AG04449 (cell line): ENCODE data around the gene JAZF1.

Experiments
- CTCF ChIA-PET: fragments of 350-600 bp; formaldehyde crosslinking; extraction: SDS; loops from one replicate; lab custom pipeline; 2021; ENCODE audit warnings: antibody characterized with exemption; lab: Yijun Ruan, JAX
- POLR2A ChIA-PET: fragments of 400-600, 350-600 bp; formaldehyde crosslinking; extraction: SDS; loops from one replicate; lab custom pipeline; 2020; ENCODE audit warnings: antibody characterized with exemption, inconsistent platforms; lab: Yijun Ruan, JAX
- DNase-seq: peaks from one replicate; pipeline ENCODE4 v3.0.0-alpha.2; 2010; ENCODE audit warnings: low read depth, low spot score
- H3K4me3 ChIP-seq: 2 replicates; pipeline ENCODE4 v1.5.1; 2011; ENCODE audit warnings: low read depth, mild to moderate bottlenecking, control low read depth, low read length
- TF ChIP-seq, protein P1 (sequence below): IDR thresholded peaks from one replicate; pipeline ENCODE4 v1.5.1; 2011; ENCODE audit warnings: mild to moderate bottlenecking, moderate library complexity, low read length, control low read depth, inconsistent platforms; ENCODE audit not compliant: insufficient read depth; ENCODE audit errors: missing control alignments

JAZF1 gene

GRCh38 chr7:28123752-28124151 is 56.8 kb downstream of the JAZF1 start:
- DNase-seq: no peak
- H3K4me3 ChIP-seq: no peak overlapping the region
- TF ChIP-seq, protein P1, sequence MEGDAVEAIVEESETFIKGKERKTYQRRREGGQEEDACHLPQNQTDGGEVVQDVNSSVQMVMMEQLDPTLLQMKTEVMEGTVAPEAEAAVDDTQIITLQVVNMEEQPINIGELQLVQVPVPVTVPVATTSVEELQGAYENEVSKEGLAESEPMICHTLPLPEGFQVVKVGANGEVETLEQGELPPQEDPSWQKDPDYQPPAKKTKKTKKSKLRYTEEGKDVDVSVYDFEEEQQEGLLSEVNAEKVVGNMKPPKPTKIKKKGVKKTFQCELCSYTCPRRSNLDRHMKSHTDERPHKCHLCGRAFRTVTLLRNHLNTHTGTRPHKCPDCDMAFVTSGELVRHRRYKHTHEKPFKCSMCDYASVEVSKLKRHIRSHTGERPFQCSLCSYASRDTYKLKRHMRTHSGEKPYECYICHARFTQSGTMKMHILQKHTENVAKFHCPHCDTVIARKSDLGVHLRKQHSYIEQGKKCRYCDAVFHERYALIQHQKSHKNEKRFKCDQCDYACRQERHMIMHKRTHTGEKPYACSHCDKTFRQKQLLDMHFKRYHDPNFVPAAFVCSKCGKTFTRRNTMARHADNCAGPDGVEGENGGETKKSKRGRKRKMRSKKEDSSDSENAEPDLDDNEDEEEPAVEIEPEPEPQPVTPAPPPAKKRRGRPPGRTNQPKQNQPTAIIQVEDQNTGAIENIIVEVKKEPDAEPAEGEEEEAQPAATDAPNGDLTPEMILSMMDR: no peak
- ChIA-PET POLR2A (no interaction called here), CTCF (interaction anchor here (1.0 kb wide), 1 partner anchor 103 kb away, joined by 3 read pairs; no protein-coding TSS in a partner anchor)

DNA sequence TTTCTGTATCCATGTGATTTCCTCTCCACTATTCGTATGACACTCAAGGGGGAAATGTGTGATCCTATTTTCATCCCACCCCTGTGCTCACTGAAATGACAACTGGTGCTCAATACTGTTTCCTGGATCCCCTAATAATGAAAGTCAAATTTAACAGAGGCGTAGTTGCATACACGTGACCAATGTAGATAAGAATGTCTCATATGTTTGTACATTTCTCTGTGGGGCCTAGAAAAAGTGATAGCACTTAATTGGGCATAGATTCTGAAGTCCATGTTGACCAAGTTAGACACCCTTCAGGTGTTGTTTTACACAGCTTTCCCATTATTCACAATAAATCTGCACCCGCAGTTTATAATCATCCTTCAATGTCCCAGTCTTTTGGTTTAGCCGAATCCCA is 59.1 kb downstream of the JAZF1 start:
- H3K4me3 ChIP-seq: no peak overlapping the region
- no peak for DNase-seq
- TF ChIP-seq, protein P1: no peak
- CTCF ChIA-PET: interaction anchor here (0.9 to 1.6 kb wide), 4 partner anchors 10 to 60 kb away, joined by 3 to 6 read pairs (median 4); no protein-coding TSS in a partner anchor
- POLR2A ChIA-PET: no interaction called here

GRCh38 chr7:28116041-28116440 is 64.6 kb downstream of the JAZF1 start:
- DNase-seq: no peak
- TF ChIP-seq, protein P1: no peak
- no peak overlapping the region for H3K4me3 ChIP-seq
- ChIA-PET CTCF (interaction anchor here (3.5 kb wide), 1 partner anchor 20 kb away, joined by 14 read pairs; no protein-coding TSS in a partner anchor), POLR2A (no interaction called here)

DNA sequence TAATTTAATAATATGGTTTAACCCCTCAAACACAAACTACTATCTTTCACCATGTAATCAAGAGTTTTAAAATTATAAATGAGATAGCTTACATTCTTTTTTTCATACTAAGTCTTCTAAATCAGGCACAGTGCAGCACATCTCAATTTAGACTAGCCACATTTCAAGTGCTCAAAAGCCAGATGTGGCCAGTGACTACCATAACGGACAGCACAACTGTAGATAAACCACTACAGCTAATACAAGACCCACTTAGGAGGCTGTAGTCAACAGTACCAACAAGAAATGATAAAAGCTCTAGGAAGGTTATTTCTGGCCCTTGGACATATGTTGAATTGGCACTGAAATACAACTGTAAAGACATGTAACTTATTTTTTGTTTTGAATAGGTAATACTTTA is 65.3 kb downstream of the JAZF1 start:
- TF ChIP-seq, protein P1: no peak
- CTCF ChIA-PET: interaction anchor here (3.5 kb wide), 1 partner anchor 19 kb away, joined by 14 read pairs; no protein-coding TSS in a partner anchor
- H3K4me3 ChIP-seq: no peak overlapping the region
- no peak for DNase-seq
- POLR2A ChIA-PET: no interaction called here

- POLR2A ChIA-PET: no interaction called here
- CTCF ChIA-PET: interaction anchor here (1.1 to 3.5 kb wide), 2 partner anchors 12 to 18 kb away, joined by 5 to 14 read pairs; no protein-coding TSS in a partner anchor
- no peak overlapping the region for H3K4me3 ChIP-seq
- TF ChIP-seq, protein P1: no peak
- DNase-seq: no peak
Measured at GRCh38 chr7:28114056-28114455, 66.5 kb downstream of the JAZF1 start.

DNA sequence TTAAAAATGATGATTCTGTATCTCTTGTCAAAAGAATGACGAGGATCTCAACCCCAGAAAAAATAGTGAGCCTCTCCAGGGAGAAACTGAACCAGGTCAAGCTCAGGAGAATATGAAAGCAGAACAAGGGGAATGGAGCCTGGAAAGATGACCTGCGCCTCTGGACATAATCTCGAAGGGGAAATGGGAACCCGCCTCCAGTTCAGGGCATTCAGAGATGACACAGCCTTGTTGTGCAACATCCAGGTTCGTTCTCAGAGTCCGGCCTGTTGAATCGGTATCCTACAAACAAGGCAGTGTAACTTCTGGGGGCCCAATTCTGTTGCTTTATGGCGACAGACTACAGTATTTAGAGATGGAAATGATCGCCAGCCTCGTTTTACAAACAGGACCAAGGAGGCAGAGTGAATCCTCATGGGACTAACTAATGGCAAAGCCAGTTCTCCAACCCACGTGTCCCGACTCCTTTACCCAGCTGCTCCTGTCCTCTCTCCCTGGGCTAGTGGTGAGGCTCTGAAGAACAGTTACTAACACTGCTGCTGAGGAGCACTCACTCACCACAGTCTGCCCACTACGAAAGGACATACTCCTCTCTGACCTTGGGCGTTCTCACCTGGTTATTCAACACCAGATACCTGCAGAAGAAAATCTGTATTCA is 67.6 kb downstream of the JAZF1 start:
- H3K4me3 ChIP-seq: no peak overlapping the region
- POLR2A ChIA-PET: no interaction called here
- TF ChIP-seq, protein P1: no peak
- CTCF ChIA-PET: interaction anchor here (1.2 to 3.5 kb wide), 2 partner anchors 17 to 159 kb away, joined by 3 to 14 read pairs; no protein-coding TSS in a partner anchor
- no peak for DNase-seq
